ENCODE data around the gene HUS1. TPM values are rescaled to one million over a fixed set of nuclear protein-coding genes. Genes with fewer than 3 reads are reported as not detected.

Gene HUS1
- total RNA-seq, 6 donors from 2014 or later = 24.2 to 38.8 (median 26.7) TPM

GRCh38 chr7:47952224-47952623 lies 27.2 kb downstream of the HUS1 start:
- ATAC-seq (ENCODE audit: low FRiP score in 2 of 2) = no peak
- 75 to 84% methylated on average over 2 to 4 of the region's 4 CpGs for WGBS, 2 donors
- TF ChIP-seq POLR2AphosphoS5 (IDR thresholded peaks at IDR 0.05) (no peak), CTCF (IDR thresholded peaks at IDR 0.05) (no peak), POLR2A (IDR thresholded peaks at IDR 0.05) (no peak), EP300 (IDR thresholded peaks at IDR 0.05) (no peak)
- Histone ChIP-seq H3K27me3 (no peaks in the 10 kb centered on the region), H3K4me3 (no peak overlapping the region), H3K27ac (no peak overlapping the region), H3K9me3 (no peaks in the 10 kb centered on the region), H3K4me1 (peaks cover 10 to 21% (median 13%) of the 10 kb centered on the region in 4 donors), H3K36me3 (peaks cover 0 to 29% (median 6%) of the 10 kb centered on the region in 4 donors)
- DNase-seq = no peak

GRCh38 chr7:47951374-47951773 lies 28.0 kb downstream of the HUS1 start:
- ATAC-seq (ENCODE audit: low FRiP score in 2 of 2) = peak in 1 of 2 donors; percentile 75
- no peaks in the 10 kb centered on the region for H3K9me3 ChIP-seq
- no peak for TF ChIP-seq CTCF (IDR thresholded peaks at IDR 0.05)
- no peak for TF ChIP-seq POLR2AphosphoS5 (IDR thresholded peaks at IDR 0.05)
- no peak for TF ChIP-seq EP300 (IDR thresholded peaks at IDR 0.05)
- no peak for TF ChIP-seq POLR2A (IDR thresholded peaks at IDR 0.05)
- no peak for DNase-seq
- H3K27ac ChIP-seq = peak overlapping the region in 1 of 4 donors; percentile 43
- peaks cover 10 to 21% (median 13%) of the 10 kb centered on the region in 4 donors for H3K4me1 ChIP-seq
- H3K36me3 ChIP-seq = peaks cover 0 to 22% (median 6%) of the 10 kb centered on the region in 4 donors
- no peak overlapping the region for H3K4me3 ChIP-seq
- no peaks in the 10 kb centered on the region for H3K27me3 ChIP-seq

- DNase-seq (peak; percentile 42 to 62), ATAC-seq (ENCODE audit: low FRiP score in 2 of 2) (peak; percentile 21 to 83)
- Histone ChIP-seq H3K4me3 (no peak overlapping the region), H3K27ac (peak overlapping the region in 1 of 4 donors; percentile 43), H3K4me1 (peaks cover 10 to 21% (median 13%) of the 10 kb centered on the region in 4 donors), H3K36me3 (peaks cover 0 to 16% (median 5%) of the 10 kb centered on the region in 4 donors), H3K9me3 (no peaks in the 10 kb centered on the region), H3K27me3 (no peaks in the 10 kb centered on the region)
- WGBS, 2 donors = 46 to 53% methylated on average over 11 of the region's 11 CpGs
- TF ChIP-seq CTCF (IDR thresholded peaks at IDR 0.05) = no peak
- TF ChIP-seq POLR2AphosphoS5 (IDR thresholded peaks at IDR 0.05) = peak in 1 of 2 donors; percentile 62
- TF ChIP-seq POLR2A (IDR thresholded peaks at IDR 0.05) = no peak
- peak in 1 of 4 donors; percentile 13 for TF ChIP-seq EP300 (IDR thresholded peaks at IDR 0.05)
Measured at GRCh38 chr7:47950714-47951113, 28.7 kb downstream of the HUS1 start.

- TF ChIP-seq POLR2A (IDR thresholded peaks at IDR 0.05) (no peak), CTCF (IDR thresholded peaks at IDR 0.05) (no peak)
- Histone ChIP-seq H3K9me3 (no peaks in the 10 kb centered on the region), H3K36me3 (peaks cover 0 to 7% (median 3%) of the 10 kb centered on the region in 4 donors), H3K27ac (no peak overlapping the region), H3K4me3 (no peak overlapping the region), H3K27me3 (no peaks in the 10 kb centered on the region), H3K4me1 (peaks cover 10 to 28% (median 13%) of the 10 kb centered on the region in 4 donors)
- 86 to 88% methylated on average over 4 of the region's 4 CpGs for WGBS, 2 donors
- ATAC-seq (ENCODE audit: low FRiP score in 2 of 2) = no peak
- DNase-seq = no peak
Measured at GRCh38 chr7:47949703-47950102, 29.7 kb downstream of the HUS1 start.

- Histone ChIP-seq H3K36me3 (no peaks in the 10 kb centered on the region), H3K4me1 (peaks cover 10 to 28% (median 13%) of the 10 kb centered on the region in 4 donors), H3K27me3 (no peaks in the 10 kb centered on the region), H3K4me3 (no peak within 1 kb of the TSS), H3K9me3 (no peaks in the 10 kb centered on the region), H3K27ac (peak within 1 kb of the TSS in 3 of 4 donors; percentile 2 to 34 (median 19))
- TF ChIP-seq POLR2AphosphoS5 (IDR thresholded peaks at IDR 0.05) (no peak), EP300 (IDR thresholded peaks at IDR 0.05) (peak in 1 of 4 donors; percentile 7)
- ATAC-seq (ENCODE audit: low FRiP score in 2 of 2) = no peak
- no peak for DNase-seq
- 72 to 75% methylated on average over 7 of the region's 7 CpGs for WGBS, 2 donors
Measured at GRCh38 chr7:47948141-47948790, 31.1 kb downstream of the HUS1 start, which contains the start of gene PKD1L1. Gene PKD1L1 (minus strand): TSS chr7:47948466. CDS start chr7:47948440, 26 bp downstream.

Data from upper lobe of left lung (tissue), 6 donors.